GM18867 (cell line): ENCODE results near the gene CCSER1.
"Not testable (repeated sequence)": the region's sequence is repeated elsewhere in the genome, so short reads cannot be mapped to it uniquely, and the experiment has no call there.

Experiments used
- ATAC-seq: cut with Tn5 transposase; IDR thresholded peaks from one replicate; pipeline ENCODE4 v1.9.1; 2021; ENCODE audit warnings: mild to moderate bottlenecking, moderate library complexity; ENCODE audit not compliant: unreplicated experiment

The CCSER1 gene

GRCh38 chr4:90996813-90997212 is 869.6 kb downstream of the CCSER1 start:
- peak; percentile 52 for ATAC-seq

GRCh38 chr4:91015861-91016260 is 888.7 kb downstream of the CCSER1 start:
- ATAC-seq = no peak

GRCh38 chr4:91019513-91019912 is 892.3 kb downstream of the CCSER1 start:
- no peak for ATAC-seq

- ATAC-seq = no peak
These were observed 898.3 kb downstream of the CCSER1 start for GRCh38 chr4:91025241-91026148.

GRCh38 chr4:91028228-91028627 is 901.0 kb downstream of the CCSER1 start:
- no peak for ATAC-seq

- ATAC-seq = no peak
These were observed 904.6 kb downstream of the CCSER1 start for GRCh38 chr4:91031761-91032160.

- no peak for ATAC-seq
These were observed 905.7 kb downstream of the CCSER1 start for GRCh38 chr4:91032725-91033445.

GRCh38 chr4:91035276-91035675 is 908.1 kb downstream of the CCSER1 start:
- ATAC-seq = no peak

- ATAC-seq = no peak
These were observed 910.8 kb downstream of the CCSER1 start for GRCh38 chr4:91037951-91038350.

GRCh38 chr4:91057871-91058270 is 930.7 kb downstream of the CCSER1 start:
- no peak for ATAC-seq

- no peak for ATAC-seq
These were observed 931.2 kb downstream of the CCSER1 start for GRCh38 chr4:91058345-91058744.

GRCh38 chr4:91064157-91064853 is 937.1 kb downstream of the CCSER1 start:
- ATAC-seq = no peak

- ATAC-seq = no peak
These were observed 937.9 kb downstream of the CCSER1 start for GRCh38 chr4:91065117-91065516.

GRCh38 chr4:91070736-91071135 is 943.5 kb downstream of the CCSER1 start:
- ATAC-seq = no peak

- no peak for ATAC-seq
These were observed 949.0 kb downstream of the CCSER1 start for GRCh38 chr4:91076147-91076546.

- no peak for ATAC-seq
These were observed 958.8 kb downstream of the CCSER1 start for GRCh38 chr4:91085961-91086360.

GRCh38 chr4:91087743-91088142 is 960.5 kb downstream of the CCSER1 start:
- ATAC-seq = no peak

- no peak for ATAC-seq
These were observed 962.0 kb downstream of the CCSER1 start for GRCh38 chr4:91089178-91089577.

GRCh38 chr4:91092398-91092980 is 965.3 kb downstream of the CCSER1 start:
- no peak for ATAC-seq

- ATAC-seq = not testable (repeated sequence)
These were observed 967.0 kb downstream of the CCSER1 start for GRCh38 chr4:91094220-91094619.

GRCh38 chr4:91099666-91100065 is 972.5 kb downstream of the CCSER1 start:
- no peak for ATAC-seq
